HUDEP-2 (cell line): ENCODE results near the gene DGCR2.

Experiments used
- DNase-seq, 76 experiments: peaks; one replicate each; lab custom pipeline; 2025; ENCODE audit not compliant: unreplicated experiment in 76 of 76; lab: John Stamatoyannopoulos, UW

Gene DGCR2

GRCh38 chr22:19128946-19129727, 6.9 kb upstream of the DGCR2 start:
- DNase-seq, result no peak

DNA sequence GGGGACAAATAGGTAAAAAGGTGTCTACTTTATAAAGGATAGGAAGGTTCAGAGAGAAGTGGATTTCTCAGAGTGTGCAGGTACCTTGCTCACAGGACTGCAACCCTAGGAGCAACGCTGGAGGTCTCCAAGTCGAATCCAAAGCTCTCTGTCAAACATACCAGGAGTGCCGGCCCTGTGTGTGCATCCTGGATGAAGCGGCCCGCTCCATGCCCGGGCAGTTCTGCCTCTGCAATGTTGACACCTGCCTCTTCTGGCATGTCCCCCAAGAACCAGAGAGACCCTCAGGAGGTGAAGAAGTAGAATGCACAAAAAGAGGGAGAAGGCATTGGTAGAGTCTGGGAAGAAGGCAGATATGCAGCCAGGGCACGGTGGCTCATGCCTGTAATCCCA, 5.8 kb upstream of the DGCR2 start:
- no peak for DNase-seq

- DNase-seq, result no peak
These were observed 5.3 kb upstream of the DGCR2 start for GRCh38 chr22:19127329-19128008.

DNA sequence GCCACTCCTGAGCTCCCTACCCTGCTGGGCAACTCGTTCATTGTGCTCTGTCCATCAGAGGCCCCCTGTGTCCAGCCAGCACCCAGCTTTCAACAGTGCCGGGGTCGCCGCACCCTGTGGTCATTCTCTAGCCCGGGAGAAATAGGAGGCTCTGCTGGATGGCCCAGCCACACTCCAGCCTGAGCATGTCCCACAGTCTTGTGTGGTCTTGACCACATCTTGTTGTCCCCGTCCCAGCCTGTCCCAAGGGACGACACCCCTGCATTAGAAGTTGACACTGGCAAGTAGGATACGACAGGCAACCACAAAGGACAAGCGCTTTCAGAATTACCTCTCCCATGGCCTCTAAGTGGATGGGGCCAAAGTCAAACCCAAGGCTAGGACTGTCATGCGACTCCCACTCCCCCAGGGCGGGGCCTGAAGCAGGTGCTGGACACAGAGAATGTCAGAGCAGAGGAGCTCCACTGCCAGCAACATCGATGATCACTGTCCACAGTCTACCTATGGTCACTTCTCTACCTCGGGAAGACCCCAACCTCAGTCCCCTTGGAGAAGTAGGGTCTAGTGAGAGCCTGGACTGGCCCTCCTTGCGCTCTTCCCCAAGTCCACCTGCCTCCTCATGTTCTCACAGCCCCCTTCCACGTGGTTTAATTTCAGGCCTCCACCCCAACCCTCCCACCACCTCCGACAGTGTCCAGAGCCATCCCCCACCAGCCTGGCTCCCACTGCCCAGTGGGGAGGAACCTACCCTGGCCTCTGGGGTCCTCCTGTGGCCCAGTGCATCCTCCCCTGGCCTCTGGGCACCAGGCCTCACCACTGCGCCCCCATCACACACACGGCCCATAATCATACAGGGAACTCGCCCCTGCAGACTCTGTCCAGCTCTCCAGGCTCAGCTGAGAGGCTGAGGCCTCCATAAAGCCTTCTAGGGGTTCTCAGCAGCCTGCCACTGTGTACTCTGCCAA, 4.4 kb upstream of the DGCR2 start:
- no peak for DNase-seq

DNA sequence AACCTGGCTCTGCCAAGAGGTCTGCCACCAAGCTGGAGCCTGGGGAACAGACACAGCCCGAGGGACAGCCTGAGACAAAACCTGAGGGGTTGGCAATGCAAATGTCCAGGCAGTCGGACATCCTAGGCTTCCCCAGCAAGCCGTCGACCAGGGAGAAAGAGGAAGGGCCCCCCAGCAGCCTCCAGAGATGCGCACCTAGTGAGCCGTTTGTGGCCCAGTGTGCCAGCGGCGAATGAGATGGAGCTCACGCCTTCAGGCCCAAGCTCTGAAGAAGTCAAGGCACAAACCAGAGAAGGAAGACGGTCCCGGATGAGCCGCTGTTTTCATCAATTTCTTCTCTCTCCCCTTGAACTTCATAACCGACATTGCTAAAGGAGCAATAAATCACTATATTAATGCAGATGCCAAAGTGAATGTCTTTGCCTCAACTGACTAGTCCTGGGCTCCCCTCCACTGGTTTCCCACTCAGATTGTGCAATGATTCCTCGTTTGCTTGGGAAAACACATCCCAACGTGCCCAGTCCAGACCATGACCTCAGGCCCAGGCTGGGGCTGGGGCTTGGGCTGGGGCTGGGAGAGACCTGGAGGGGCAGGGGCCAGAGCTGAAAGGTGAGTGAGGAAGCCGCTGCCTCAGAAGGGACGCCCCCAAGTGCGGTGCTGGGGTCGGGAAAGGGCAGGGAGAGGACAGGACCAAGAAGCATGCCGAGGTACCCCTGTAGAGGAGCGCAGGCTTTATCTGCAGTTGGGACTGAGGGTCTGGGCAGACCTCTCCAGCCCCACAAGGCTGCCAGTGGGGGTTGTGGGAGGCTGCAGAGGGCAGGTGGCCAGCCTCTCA, 3.5 kb upstream of the DGCR2 start:
- DNase-seq, result no peak

DNA sequence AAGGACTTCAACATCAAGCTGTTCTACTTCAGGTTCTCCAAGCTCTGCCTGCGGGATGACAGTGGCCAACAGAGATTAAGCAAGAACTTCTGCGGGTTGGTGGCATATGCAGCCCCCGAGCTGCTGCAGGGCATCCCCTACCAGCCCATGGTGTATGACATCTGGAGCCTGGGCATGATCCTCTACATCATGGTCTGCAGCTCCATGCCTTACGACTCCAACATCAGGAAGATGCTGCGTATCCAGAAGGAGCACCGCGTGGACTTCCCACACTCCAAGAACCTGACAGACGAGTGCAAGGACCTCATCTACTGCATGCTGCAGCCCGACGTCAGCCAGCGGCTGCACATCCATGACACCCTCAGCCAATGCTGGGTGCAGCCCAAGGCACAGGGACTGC, 2.8 kb upstream of the DGCR2 start:
- no peak for DNase-seq

DNA sequence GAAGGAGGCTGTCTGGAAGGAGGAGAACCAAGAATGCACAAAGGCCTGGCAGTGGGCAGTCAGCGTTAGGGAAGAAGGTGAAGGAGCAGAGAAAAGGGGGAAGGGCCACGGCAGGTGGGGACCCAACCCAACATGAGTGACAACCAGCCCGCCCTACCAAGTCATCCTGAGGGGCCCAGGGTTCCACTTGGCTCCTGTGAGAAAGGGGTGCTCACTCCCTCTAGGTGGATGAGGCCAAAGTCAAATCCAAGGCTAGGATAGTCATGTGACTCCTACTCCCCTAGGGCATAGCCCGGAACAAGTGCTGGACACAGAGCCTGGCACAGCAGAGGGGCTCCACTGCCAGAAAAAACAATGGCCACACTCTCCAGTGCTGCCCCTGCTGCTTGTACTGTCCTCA, 2.2 kb upstream of the DGCR2 start:
- DNase-seq, result no peak

DNA sequence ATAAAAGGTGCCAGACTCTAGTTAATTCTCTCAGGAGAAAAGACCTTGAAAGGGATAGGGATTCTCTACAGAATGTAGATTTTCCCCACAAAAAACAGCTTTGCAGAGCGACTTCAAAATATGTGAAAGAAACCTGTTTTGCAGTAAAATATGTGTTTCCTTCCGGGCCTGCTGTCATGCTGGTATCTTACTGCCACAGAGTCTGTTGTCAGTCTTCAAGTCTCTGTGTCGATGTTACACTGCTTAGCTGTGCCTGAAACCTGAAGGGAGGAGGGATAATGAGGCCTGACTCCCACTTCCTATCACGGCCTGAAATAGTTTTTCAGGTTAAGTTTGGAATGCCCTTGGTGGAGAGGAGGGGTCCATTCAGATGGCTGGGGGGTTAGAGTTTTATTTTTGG, 1.7 kb upstream of the DGCR2 start:
- DNase-seq, result no peak

GRCh38 chr22:19122752-19123492, 710 bp upstream of the DGCR2 start:
- DNase-seq, result peak in 3 of 76 experiments; percentile 35 to 40 (median 39)

GRCh38 chr22:19121631-19122142, 525 bp downstream of the DGCR2 start:
- DNase-seq, result peak in 20 of 76 experiments; percentile 10 to 51 (median 24)

- DNase-seq, result peak in 11 of 76 experiments; percentile 6 to 29 (median 11)
These were observed 1.2 kb downstream of the DGCR2 start for GRCh38 chr22:19120829-19121630.

GRCh38 chr22:19119949-19120348, 2.3 kb downstream of the DGCR2 start:
- DNase-seq, result no peak

DNA sequence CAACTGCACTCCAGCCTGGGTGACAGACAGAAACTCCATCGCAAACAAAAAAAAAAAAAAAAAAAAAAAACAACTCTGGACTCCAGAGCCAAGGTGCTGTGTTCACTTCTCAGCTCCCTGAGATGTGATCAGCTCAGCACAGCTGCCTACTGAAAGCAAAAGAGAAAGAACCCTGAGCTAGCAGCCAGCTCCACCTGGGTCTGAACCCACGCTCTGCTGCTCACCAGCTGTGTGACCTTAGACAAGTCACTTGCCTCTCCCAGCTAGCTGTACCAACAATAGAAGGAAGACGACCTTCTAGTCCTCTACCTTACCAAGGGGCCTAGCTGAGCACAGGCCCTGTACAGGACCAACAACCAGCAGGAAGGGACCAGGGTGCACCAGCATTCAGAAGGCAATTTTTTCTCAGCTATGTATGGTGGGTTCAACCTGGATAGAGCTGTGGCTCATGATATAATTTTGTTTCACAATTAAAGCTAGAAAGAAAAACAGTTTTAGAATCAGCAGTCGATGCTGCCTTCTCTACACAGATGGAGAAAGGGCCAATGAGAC, 3.8 kb downstream of the DGCR2 start:
- DNase-seq, result no peak

DNA sequence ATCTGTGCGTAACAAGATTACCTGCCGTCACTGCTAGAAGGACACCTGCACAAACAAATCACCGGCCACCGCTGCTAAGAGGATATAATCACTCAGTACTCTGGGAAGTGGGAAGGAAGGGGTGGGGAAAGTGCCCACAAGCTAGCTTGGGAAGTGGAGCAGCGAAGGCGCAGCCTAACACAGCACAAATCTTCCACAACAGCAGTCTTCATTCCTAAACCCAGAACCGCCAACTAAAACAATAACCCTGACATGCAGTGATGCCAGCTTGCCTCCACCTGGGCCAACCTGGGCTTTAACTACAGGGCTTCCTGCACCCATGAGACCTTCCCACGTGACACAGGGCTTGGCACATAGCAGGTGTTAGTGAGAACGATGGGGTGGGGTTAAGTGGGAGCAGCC, 5.1 kb downstream of the DGCR2 start:
- DNase-seq, result no peak

DNA sequence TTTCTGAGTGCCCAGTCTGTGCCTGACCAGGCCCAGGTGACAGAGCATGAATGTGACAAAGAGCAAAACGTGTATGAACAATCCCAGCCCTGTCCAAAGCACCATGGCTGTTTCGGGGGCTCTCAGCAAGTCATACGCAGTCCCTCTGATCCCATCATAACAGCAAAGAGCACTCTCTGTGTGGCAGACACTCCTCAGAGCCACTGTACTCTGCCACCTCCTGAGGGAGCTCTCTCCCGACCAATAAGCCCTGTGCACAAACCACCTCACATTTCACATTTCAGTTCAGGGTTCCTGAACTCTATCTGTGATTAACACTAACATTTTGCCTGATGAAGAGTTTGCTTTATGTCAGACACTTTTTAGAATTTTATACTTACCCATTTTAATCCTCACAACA, 6.6 kb downstream of the DGCR2 start:
- DNase-seq, result peak in 27 of 76 experiments; percentile 7 to 41 (median 16)

DNA sequence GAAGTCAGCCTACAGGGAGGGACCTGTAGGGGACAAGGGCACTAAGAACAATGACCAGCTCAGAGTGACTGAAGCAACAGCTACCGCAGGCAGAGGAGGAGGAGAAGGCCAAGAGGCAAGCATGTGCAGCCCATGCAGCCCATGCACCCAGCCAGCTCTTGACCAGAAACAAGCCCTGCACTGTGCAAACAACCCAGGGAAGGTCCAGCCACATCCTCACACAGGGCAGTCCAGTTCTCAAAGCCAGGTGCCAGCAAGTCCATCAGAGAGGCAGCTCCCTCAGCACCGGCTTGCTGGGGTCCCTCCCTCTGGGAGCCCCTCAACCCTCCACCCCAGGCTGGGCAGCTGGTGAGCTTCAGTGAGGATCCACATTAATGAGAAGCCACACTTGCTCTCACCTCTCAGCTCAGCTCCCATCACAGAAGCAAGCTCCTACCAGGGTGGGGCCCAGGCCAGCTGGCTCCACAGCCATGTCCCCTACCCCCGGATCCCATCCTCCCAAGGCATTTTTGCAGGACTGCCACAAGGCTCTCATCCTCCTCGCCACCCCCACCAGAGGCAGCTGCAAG, 7.1 kb downstream of the DGCR2 start:
- no peak for DNase-seq

DNA sequence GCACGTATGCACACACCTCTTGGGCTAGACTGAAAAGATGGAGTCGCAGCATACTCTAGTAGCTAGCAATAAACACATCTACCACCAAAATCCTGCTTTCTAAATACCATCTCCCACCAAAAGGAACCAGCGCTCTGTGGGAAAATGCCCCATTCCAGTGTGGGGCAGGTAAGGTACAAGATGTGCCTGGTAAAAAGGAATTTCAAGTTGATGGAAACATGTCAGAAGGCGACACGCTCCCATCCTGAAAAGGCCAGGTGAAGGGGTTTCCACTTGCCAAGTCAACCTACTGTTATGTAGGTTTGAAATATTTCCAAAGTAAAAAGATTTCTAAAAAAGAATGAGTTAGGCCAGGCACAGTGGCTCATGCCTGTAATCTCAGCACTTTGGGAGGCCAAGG, 8.8 kb downstream of the DGCR2 start:
- no peak for DNase-seq

- no peak for DNase-seq
These were observed 10.6 kb downstream of the DGCR2 start for GRCh38 chr22:19111584-19111983.
